NCI-H446 (cell line): ENCODE results near the gene DDX24.
A peak's percentile ranks its signal among the peaks of the same experiment; 100 is the strongest.

ENCODE experiments used
- DNase-seq, 2 experiments: peaks; one replicate each; lab custom pipeline; 2025; lab: John Stamatoyannopoulos, UW

The DDX24 gene

GRCh38 chr14:94031161-94031882, 49.7 kb downstream of the DDX24 start:
- no peak for DNase-seq

- no peak for DNase-seq
These were observed 50.4 kb downstream of the DDX24 start for GRCh38 chr14:94030571-94030970.

- no peak for DNase-seq
These were observed 51.3 kb downstream of the DDX24 start for GRCh38 chr14:94029671-94030203.

GRCh38 chr14:94029265-94029664, 51.7 kb downstream of the DDX24 start:
- no peak for DNase-seq

GRCh38 chr14:94028450-94028826, 52.6 kb downstream of the DDX24 start:
- DNase-seq = no peak

GRCh38 chr14:94027566-94028449, 53.2 kb downstream of the DDX24 start:
- DNase-seq = no peak

GRCh38 chr14:94026889-94027469, 54.0 kb downstream of the DDX24 start:
- no peak for DNase-seq

- peak; percentile 99 for DNase-seq
These were observed 54.7 kb downstream of the DDX24 start, which contains the start of gene OTUB2 for GRCh38 chr14:94026173-94026888. OTUB2 (plus strand) TSS chr14:94026340; CDS start chr14:94026538, 198 bp downstream.

GRCh38 chr14:94025720-94026119, 55.3 kb downstream of the DDX24 start:
- DNase-seq = no peak

- no peak for DNase-seq
These were observed 56.5 kb downstream of the DDX24 start for GRCh38 chr14:94024549-94024948.

GRCh38 chr14:94022532-94023411, 58.2 kb downstream of the DDX24 start:
- DNase-seq = no peak

- DNase-seq = no peak
These were observed 59.4 kb downstream of the DDX24 start for GRCh38 chr14:94021416-94022157.

GRCh38 chr14:94021001-94021400, 60.0 kb downstream of the DDX24 start:
- DNase-seq = no peak

- DNase-seq = no peak
These were observed 60.7 kb downstream of the DDX24 start for GRCh38 chr14:94020267-94020666.

- no peak for DNase-seq
These were observed 61.7 kb downstream of the DDX24 start for GRCh38 chr14:94019329-94019728.

- DNase-seq = peak in 1 of 2 experiments; percentile 65
These were observed 62.7 kb downstream of the DDX24 start for GRCh38 chr14:94018308-94018707.

- peak in 1 of 2 experiments; percentile 63 for DNase-seq
These were observed 64.5 kb downstream of the DDX24 start for GRCh38 chr14:94016446-94016976.

- DNase-seq = no peak
These were observed 65.8 kb downstream of the DDX24 start for GRCh38 chr14:94015223-94015622.

GRCh38 chr14:94014382-94014781, 66.6 kb downstream of the DDX24 start:
- no peak for DNase-seq

- DNase-seq = peak in 1 of 2 experiments; percentile 22
These were observed 69.2 kb downstream of the DDX24 start for GRCh38 chr14:94011795-94012194.
